Hepatocyte (in vitro differentiated cells): ENCODE results near the gene IP6K2.

Source experiments
- CTCF ChIP-seq: fragments of 200-600 bp; sonication (generic); IDR thresholded peaks from 2 replicates; pipeline ENCODE4 v1.5.1; 2016; ENCODE audit warnings: antibody characterized with exemption, mild to moderate bottlenecking; ENCODE audit not compliant: poor library complexity
- EZH2 ChIP-seq: fragments of 200-600 bp; sonication (generic); IDR thresholded peaks from 2 replicates; pipeline ENCODE4 v1.6.1; 2016; ENCODE audit warnings: antibody characterized with exemption, mild to moderate bottlenecking, borderline replicate concordance
- EZH2phosphoT487 ChIP-seq: fragments of 200-600 bp; sonication (generic); IDR thresholded peaks from one replicate; pipeline ENCODE4 v1.6.1; 2018; ENCODE audit warnings: antibody characterized with exemption, mild to moderate bottlenecking, low read depth, moderate library complexity; ENCODE audit not compliant: unreplicated experiment, severe bottlenecking

GRCh38 chr3:48682786-48683185 lies 34.2 kb downstream of the IP6K2 start:
- TF ChIP-seq CTCF (no peak), EZH2 (no peak), EZH2phosphoT487 (no peak)
